ENCODE measurements around the gene TNFRSF12A. TPM values are rescaled to one million over a fixed set of nuclear protein-coding genes. Genes with fewer than 3 reads are reported as not detected.

The TNFRSF12A gene
- total and polyA plus RNA-seq, 2 of the 8 experiments (the other 6 are each of a cell fraction or from before 2014, with no cell fraction given), result 81.0 to 82.5 TPM

GRCh38 chr16:2987833-2988232 is 32.3 kb upstream of the TNFRSF12A start:
- no peak overlapping the region for H3K56ac ChIP-seq (replicated peaks; ENCODE audit: insufficient read length, low read depth, low read length)
- H2AFZ ChIP-seq (ENCODE audit: low read length), result no peak overlapping the region
- no peaks in the 10 kb centered on the region; the same call in 1 of the 2 replicates for H3K23me2 ChIP-seq (ENCODE audit: low read depth, low read length)
- no peaks in the 10 kb centered on the region for H3K9me3 ChIP-seq (ENCODE audit: insufficient read depth in 2 of 2, low read depth in 1 of 2, low read length in 1 of 2)
- no peaks in the 10 kb centered on the region for H3K36me3 ChIP-seq (ENCODE audit: control insufficient read depth in 2 of 4, insufficient read depth in 4 of 4, low read length in 3 of 4)
- no peak overlapping the region for H3K14ac ChIP-seq (ENCODE audit: insufficient read length)
- H3K4me2 ChIP-seq (ENCODE audit: insufficient read depth in 1 of 2, low read depth in 2 of 2, low read length in 2 of 2), result no peak overlapping the region
- no peak overlapping the region for H4K5ac ChIP-seq (ENCODE audit: insufficient read length, low read depth, low read length)
- no peak for DNase-seq (ENCODE audit: low read depth in 1 of 2, low spot score in 2 of 2)
- 86% methylated on average over 8 of the region's 8 CpGs; no CpG with 5 or more reads in 1 of the 2 experiments for WGBS, 2 experiments (ENCODE audit: extremely low coverage in 1 of 2, insufficient coverage in 1 of 2, insufficient read length in 1 of 2, insufficient replicate concordance in 2 of 2, low coverage in 1 of 2, low lambda C conversion rate in 2 of 2, missing lambda C conversion rate in 1 of 2)
- H2BK120ac ChIP-seq (replicated peaks; ENCODE audit: low read depth, low read length), result no peak overlapping the region
- H3K9ac ChIP-seq (replicated peaks in 1 of 4; ENCODE audit: extremely low read depth in 1 of 4, low read depth in 3 of 4, low read length in 3 of 4), result no peak overlapping the region
- no peak overlapping the region for H3K23ac ChIP-seq (ENCODE audit: insufficient read length)
- H3K4me3 ChIP-seq (ENCODE audit: extremely low read depth in 1 of 4, insufficient read depth in 2 of 4, low read depth in 3 of 4, low read length in 4 of 4), result no peak overlapping the region
- no peak overlapping the region for H2AK5ac ChIP-seq (ENCODE audit: low read depth, low read length)
- ChIA-PET CTCF (ENCODE audit: partially characterized antibody) (interaction anchor here (0.8 to 5.2 kb wide), 7 partner anchors 9 to 40 kb away, joined by 3 to 24 read pairs (median 4); partner anchors contain the start of genes CLDN6 and CLDN9), POLR2A (ENCODE audit: partially characterized antibody) (interaction anchor here (0.6 to 15.2 kb wide), 13 partner anchors 9 to 147 kb away, joined by 3 to 200 read pairs (median 3); partner anchors contain the start of genes CLDN6, HCFC1R1, PAQR4 and THOC6)
- H3K79me1 ChIP-seq (ENCODE audit: low read depth, low read length), result no peaks in the 10 kb centered on the region
- H4K8ac ChIP-seq (ENCODE audit: extremely low read depth, insufficient read depth, low read length), result no peak overlapping the region
- H2BK12ac ChIP-seq (ENCODE audit: low read depth, low read length), result no peak overlapping the region
- H4K20me1 ChIP-seq (replicated peaks in 1 of 2; ENCODE audit: control insufficient read depth in 1 of 2, insufficient read depth in 2 of 2, low read length in 2 of 2), result no peaks in the 10 kb centered on the region
- no peaks in the 10 kb centered on the region; a peak in 1 of 7 replicates for H3K27me3 ChIP-seq (replicated peaks in 1 of 4; ENCODE audit: control insufficient read depth in 3 of 4, extremely low read depth in 1 of 4, insufficient read depth in 3 of 4, low read length in 3 of 4)
- H3K79me2 ChIP-seq (ENCODE audit: control insufficient read depth in 1 of 2, insufficient read depth in 2 of 2, low read length in 2 of 2), result no peaks in the 10 kb centered on the region
- no peak overlapping the region for H2BK15ac ChIP-seq (ENCODE audit: low read length)
- no peak overlapping the region for H2BK20ac ChIP-seq (ENCODE audit: low read length)
- H2BK5ac ChIP-seq (ENCODE audit: low read depth, low read length), result no peak overlapping the region
- no peak for FAIRE-seq
- H3K4ac ChIP-seq (replicated peaks; ENCODE audit: insufficient read length, low read depth, low read length), result no peak overlapping the region
- no peak overlapping the region for H3K18ac ChIP-seq (ENCODE audit: extremely low read depth, low read length)
- H3K27ac ChIP-seq (ENCODE audit: low read depth, low read length), result no peak overlapping the region
- H3K4me1 ChIP-seq (replicated peaks in 1 of 4; ENCODE audit: control insufficient read depth in 3 of 4, insufficient read depth in 4 of 4, low read length in 3 of 4), result peaks cover 3 to 28% (median 23%) of the 10 kb centered on the region in 4 experiments
- no peak overlapping the region for H4K91ac ChIP-seq (replicated peaks; ENCODE audit: insufficient read length, low read length)
- no peak for TF ChIP-seq KDM1A (IDR thresholded peaks at IDR 0.05; ENCODE audit: borderline replicate concordance, low read length)
- no peak for TF ChIP-seq NANOG (IDR thresholded peaks at IDR 0.05; ENCODE audit: insufficient read depth, low read depth, low read length, poor library complexity, severe bottlenecking)
- no peak for TF ChIP-seq EP300 (IDR thresholded peaks at IDR 0.05; ENCODE audit: borderline replicate concordance in 1 of 2, low read depth in 2 of 2, low read length in 2 of 2)
- TF ChIP-seq PHF8 (conservative IDR thresholded peaks at IDR 0.05; ENCODE audit: low read depth, low read length), result no peak
- TF ChIP-seq RFX5 (IDR thresholded peaks at IDR 0.05; ENCODE audit: borderline replicate concordance, low read depth, low read length), result no peak
- TF ChIP-seq RAD21 (IDR thresholded peaks at IDR 0.05 in 1 of 2, conservative IDR thresholded peaks at IDR 0.05 in 1 of 2; ENCODE audit: low read depth in 2 of 2, low read length in 2 of 2), result no peak
- TF ChIP-seq CBX8 (IDR thresholded peaks at IDR 0.05; ENCODE audit: borderline replicate concordance, low read depth, low read length), result no peak
- no peak for TF ChIP-seq POLR2A (IDR thresholded peaks at IDR 0.05; ENCODE audit: control extremely low read depth in 1 of 2, low read depth in 2 of 2, low read length in 2 of 2)
- TF ChIP-seq SP4 (IDR thresholded peaks at IDR 0.05; ENCODE audit: low read length), result no peak
- TF ChIP-seq KDM4A (IDR thresholded peaks at IDR 0.05; ENCODE audit: low read depth, low read length, severe bottlenecking), result no peak
- TF ChIP-seq NRF1 (IDR thresholded peaks at IDR 0.05; ENCODE audit: low read depth, low read length), result no peak
- TF ChIP-seq TBP (IDR thresholded peaks at IDR 0.05; ENCODE audit: low read depth, low read length), result no peak
- no peak for TF ChIP-seq POLR2AphosphoS5 (IDR thresholded peaks at IDR 0.05; ENCODE audit: low read depth, low read length)
- TF ChIP-seq JUN (IDR thresholded peaks at IDR 0.05; ENCODE audit: low read depth, low read length), result no peak
